GM10248 (cell line): ENCODE data around the gene WBP2NL.

Experiments used
- CTCF ChIA-PET: fragments of 300-600 bp; sonication (Branson Sonifier 250); formaldehyde crosslinking; extraction: SDS; loops from one replicate; lab custom pipeline; 2021; ENCODE audit warnings: antibody characterized with exemption; lab: Yijun Ruan, JAX
- POLR2A ChIA-PET: fragments of 350-650 bp; sonication (Branson Sonifier 250); formaldehyde crosslinking; extraction: SDS; loops from one replicate; lab custom pipeline; 2020; ENCODE audit warnings: antibody characterized with exemption; lab: Yijun Ruan, JAX
- DNase-seq: peaks from one replicate; pipeline ENCODE4 v3.0.0; 2012; ENCODE audit errors: extremely low spot score
- TF ChIP-seq, protein P1 (sequence below): IDR thresholded peaks from 2 replicates; pipeline ENCODE4 v1.5.1; 2012; ENCODE audit warnings: mild to moderate bottlenecking, low read depth; ENCODE audit errors: extremely low read depth, missing control alignments, control extremely low read depth

Gene WBP2NL

DNA sequence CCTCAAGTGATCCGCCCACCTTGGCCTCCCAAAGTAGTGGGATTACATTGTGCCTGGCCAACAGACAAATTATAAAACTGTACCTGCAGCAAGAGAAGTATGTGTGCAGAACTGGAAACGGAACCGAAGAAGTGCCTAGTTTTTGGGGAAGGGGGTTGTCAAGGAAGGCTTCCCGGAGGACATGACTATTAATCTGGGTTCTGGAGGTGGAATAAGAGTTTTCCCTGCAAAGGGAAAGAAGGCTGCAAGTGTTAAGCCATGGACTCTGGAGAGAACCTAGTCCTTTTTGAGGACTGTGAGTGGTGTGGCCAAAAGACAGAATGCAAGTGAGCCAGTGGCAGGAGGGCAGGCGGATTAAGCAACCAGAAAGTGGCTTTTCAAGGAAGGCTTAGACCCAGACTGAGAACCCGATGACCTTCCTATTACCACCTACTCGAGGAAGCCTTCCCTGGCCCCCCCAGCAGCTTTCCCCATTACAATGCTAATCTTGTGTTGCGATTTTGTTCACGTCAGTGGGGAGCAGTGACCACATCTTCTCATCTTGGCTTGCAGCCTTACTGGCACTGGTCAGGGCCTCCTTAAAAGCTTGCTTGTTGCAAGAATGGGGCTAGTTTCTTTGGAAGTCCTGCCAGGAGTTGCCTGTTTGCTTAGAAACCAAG is 35.0 kb upstream of the WBP2NL start:
- ChIA-PET CTCF (interaction anchor here (0.9 to 2.0 kb wide), 3 partner anchors 116 to 266 kb away, joined by 3 to 8 read pairs (median 4); partner anchors contain the start of genes NDUFA6 and SMDT1), POLR2A (no interaction called here)
- TF ChIP-seq, protein P1, sequence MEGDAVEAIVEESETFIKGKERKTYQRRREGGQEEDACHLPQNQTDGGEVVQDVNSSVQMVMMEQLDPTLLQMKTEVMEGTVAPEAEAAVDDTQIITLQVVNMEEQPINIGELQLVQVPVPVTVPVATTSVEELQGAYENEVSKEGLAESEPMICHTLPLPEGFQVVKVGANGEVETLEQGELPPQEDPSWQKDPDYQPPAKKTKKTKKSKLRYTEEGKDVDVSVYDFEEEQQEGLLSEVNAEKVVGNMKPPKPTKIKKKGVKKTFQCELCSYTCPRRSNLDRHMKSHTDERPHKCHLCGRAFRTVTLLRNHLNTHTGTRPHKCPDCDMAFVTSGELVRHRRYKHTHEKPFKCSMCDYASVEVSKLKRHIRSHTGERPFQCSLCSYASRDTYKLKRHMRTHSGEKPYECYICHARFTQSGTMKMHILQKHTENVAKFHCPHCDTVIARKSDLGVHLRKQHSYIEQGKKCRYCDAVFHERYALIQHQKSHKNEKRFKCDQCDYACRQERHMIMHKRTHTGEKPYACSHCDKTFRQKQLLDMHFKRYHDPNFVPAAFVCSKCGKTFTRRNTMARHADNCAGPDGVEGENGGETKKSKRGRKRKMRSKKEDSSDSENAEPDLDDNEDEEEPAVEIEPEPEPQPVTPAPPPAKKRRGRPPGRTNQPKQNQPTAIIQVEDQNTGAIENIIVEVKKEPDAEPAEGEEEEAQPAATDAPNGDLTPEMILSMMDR, result no peak
- DNase-seq, result no peak

DNA sequence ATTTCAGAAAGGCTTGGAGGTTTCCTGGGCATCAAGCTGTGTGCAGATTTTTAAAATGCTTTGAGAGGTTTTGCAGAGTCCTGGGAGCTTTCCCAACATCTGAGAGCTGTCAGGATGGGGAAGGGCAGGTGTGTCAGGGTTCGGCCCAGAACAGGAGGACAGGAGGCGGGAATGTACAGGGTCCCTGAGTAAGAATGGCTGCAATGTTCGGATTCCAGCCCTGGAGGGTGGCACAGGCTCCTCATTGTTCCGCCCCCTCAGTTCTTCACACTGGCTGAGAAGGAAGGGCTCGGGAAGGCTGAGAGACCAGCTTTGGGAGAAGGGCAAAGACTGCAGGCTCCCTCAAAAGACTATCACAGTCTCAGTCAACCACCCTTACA is 34.5 kb upstream of the WBP2NL start:
- TF ChIP-seq, protein P1, result no peak
- CTCF ChIA-PET, result interaction anchor here (1.2 to 2.0 kb wide), 2 partner anchors 116 to 267 kb away, joined by 3 to 8 read pairs; partner anchors contain the start of gene SMDT1
- no peak for DNase-seq
- POLR2A ChIA-PET, result no interaction called here

DNA sequence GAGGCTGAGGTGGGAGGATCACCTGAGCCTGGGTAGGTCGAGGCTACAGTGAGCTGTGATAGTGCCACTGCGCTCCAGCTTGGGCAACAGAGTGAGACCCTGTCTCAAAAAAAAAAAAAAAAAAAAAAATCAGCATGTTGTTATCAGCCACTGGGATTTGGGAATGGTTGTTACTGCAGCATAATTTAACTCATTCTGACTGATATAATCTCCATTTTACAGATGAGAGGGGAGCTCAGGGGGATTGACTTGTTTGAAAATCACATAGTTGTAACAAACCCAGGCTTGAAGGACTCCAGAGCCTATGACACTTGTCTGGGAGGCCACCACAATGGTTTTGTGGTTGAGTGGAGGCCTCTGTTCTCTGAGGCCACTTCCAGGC is 32.4 kb upstream of the WBP2NL start:
- ChIA-PET CTCF (interaction anchor here (0.7 to 3.7 kb wide), 12 partner anchors 9 to 507 kb away, joined by 3 to 18 read pairs (median 4); partner anchors contain the start of gene NDUFA6), POLR2A (no interaction called here)
- DNase-seq, result no peak
- TF ChIP-seq, protein P1, result no peak

DNA sequence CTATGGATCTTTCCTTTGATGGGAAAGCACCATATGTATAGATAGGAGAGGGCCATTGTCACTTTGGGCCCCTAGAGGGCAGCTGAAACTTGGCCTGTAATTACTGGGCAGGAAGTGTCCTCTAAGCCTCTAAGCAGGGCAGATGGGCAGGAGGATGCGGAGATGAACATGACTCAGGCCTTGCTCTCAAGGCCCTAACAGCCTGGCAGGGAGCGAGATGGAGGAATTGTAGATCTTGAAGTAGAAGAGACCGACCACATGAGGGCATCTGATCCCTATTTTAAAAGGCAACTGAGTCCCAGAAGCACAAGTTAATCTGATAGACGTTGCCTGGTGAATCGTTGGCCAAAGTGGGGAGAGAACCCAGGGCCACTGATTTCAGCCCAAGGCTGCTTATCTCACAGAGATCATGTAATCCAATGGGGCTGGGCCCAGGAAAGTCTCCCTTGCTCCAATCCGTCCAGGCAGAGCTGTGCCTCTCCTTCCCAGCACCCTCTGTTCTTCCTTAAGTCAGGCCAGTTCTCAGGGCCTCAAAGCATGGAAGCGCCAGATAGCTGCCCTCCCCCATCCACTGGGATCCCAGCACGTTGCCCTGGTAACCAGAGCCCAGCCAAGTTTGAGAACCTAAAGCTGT is 31.9 kb upstream of the WBP2NL start:
- peak; percentile 63 for DNase-seq
- POLR2A ChIA-PET, result no interaction called here
- CTCF ChIA-PET, result interaction anchor here (0.7 to 3.7 kb wide), 24 partner anchors 8 to 526 kb away, joined by 3 to 18 read pairs (median 3); partner anchors contain the start of genes NDUFA6 and SMDT1
- TF ChIP-seq, protein P1, result peak; percentile 34

DNA sequence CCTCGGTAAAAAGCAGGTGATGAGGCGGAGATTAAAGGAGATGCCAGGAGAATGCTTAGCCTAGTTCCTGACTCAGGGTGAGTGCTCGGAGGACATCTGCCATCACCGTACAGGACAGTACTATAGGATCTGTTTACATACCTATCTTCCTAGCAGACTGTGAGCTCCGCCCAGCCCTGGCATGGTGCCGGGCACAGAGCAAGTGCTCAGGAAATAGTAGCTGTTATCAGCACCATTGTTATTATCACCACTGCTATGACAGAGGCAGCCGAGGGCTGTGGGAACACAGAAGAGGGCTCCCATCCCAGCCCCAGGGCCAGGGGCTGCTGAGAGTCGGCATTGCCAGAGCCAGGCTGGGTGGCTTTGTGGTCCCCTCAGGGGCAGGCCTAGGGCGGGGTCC is 30.0 kb upstream of the WBP2NL start:
- CTCF ChIA-PET, result interaction anchor here (0.7 to 3.7 kb wide), 10 partner anchors 11 to 476 kb away, joined by 3 to 18 read pairs (median 4); partner anchors contain the start of gene NDUFA6

DNA sequence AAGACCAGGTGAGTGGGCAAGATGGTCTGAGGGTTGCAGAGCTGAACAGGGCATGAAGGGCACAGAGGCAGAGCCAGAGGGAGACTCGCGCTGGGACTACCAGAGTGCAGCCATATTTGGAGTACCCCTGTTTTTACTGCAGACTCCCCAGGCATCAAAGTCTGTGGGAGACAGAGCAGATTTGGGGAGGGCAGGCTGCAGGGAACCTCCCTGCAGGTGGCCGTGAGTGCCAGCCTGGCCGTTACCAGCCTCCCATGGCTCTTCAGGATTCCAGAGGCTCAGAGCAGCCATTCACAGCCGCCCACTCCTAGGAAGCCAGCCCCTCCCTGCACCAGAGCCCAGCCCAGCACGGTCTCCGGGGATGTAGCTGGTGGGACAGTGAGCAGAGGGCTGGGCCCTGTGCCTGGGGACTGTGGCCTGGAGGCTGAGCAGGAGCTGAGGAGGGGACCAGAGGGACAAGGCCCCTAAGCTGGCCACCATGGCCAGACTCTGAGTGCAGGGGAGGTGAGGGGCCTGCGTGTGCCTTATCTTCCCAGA is 29.4 kb upstream of the WBP2NL start, which contains the start of gene SEPTIN3:
Gene SEPTIN3 (plus strand): TSS at position 334 of the 537 bp plus-strand sequence. CDS start 2,050 bp downstream, outside the sequence.
- ChIA-PET CTCF (interaction anchor here (0.7 to 1.5 kb wide), 5 partner anchors 10 to 272 kb away, joined by 3 to 5 read pairs (median 3); no protein-coding TSS in a partner anchor), POLR2A (no interaction called here)
- TF ChIP-seq, protein P1, result no peak
- no peak for DNase-seq

More for the DNA sequence above, 30.0 kb upstream of the WBP2NL start:
- no peak for DNase-seq
- POLR2A ChIA-PET, result no interaction called here
- TF ChIP-seq, protein P1, result no peak
